NAMALWA (cell line): ENCODE results near the gene CNPPD1.

Experiments used
- DNase-seq: peaks from one replicate; pipeline ENCODE4 v3.0.0-alpha.2; 2015; ENCODE audit warnings: low spot score

The CNPPD1 gene

GRCh38 chr2:219176818-219177551 lies at the start of gene CNPPD1:
CNPPD1 (minus strand) TSS chr2:219176925; CDS start chr2:219176828, 97 bp downstream.
- DNase-seq = peak; percentile 92

GRCh38 chr2:219225350-219225749 lies 48.6 kb upstream of the CNPPD1 start:
- no peak for DNase-seq

DNA sequence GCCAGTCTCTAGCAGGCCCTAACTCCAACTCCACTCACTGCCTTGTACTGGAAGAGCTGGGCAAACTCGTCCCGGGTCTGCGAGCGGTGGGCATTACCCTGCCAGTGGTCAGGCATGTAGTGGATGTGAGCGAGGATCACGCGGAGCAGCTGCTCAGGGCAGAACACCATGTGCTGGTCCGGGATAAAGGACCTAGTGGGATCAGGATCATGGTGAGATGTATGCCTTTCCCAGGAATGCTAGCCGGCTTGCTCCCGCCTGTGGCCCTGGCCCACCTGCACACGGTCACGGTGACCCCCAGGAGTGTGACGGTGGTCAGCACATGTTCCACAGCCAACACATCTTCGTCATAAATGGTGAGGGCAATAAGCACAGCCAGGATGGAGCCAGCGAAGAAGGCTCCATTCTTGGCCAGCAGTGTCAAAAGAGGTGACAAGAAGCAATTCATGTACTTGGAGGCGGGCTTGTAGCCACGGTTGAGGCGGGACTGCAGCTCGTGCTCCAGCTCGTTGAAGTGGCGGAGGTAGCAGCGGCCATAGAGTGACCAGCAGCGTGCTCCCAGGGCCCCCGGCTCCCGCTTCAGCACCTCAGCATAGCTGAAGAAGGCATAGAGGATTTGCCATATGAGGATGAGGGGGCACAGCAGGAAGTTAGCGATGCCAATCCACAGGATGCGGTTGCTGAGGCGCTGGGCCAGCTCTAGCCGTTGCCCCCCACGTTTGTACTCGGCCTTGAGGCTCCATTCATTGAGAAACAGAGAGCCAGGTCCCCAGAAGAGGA lies 47.3 kb upstream of the CNPPD1 start:
- no peak for DNase-seq

- DNase-seq = no peak
These were observed 45.3 kb upstream of the CNPPD1 start for GRCh38 chr2:219221957-219222518.

GRCh38 chr2:219220652-219221402 lies 44.1 kb upstream of the CNPPD1 start:
- DNase-seq = no peak

DNA sequence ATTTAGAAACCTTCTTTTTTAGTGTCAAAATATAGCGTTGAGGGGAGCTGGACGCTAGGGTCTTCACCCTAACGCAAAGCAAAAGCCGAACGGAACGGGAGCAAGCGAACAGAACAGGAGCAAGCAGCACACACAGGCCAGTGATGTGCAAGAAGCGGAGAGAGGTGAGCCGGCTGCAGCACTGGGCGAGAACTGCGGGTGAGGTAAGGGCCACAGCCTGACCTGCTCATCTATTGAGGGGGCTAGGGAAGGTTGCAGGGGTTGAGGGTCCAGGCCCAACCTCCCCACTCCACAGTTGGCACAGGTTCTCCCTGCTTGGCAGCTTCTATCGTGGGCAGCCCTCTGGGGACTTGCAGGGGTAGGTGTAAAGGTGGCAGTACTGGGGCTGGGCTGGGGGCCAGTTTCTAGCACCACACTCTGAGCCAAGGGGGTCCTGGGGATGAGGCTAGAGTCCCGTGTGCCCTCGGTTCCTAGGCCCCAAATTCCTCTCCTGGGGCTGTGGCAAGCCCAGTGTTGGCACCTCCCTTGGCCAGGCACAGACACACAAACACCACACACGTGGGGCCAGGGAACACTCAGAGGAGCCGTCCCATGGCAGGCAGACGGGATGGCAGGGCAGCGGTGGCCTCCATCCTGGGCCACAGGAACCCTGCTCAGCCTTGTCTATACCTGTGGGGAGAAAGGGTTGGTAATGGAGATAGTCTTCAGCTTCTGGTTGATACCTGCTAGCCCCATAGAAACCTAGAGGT lies 43.2 kb upstream of the CNPPD1 start:
- no peak for DNase-seq

- peak; percentile 90 for DNase-seq
These were observed 42.3 kb upstream of the CNPPD1 start, which contains the start of gene ABCB6 for GRCh38 chr2:219218732-219219701. ABCB6 (minus strand) TSS chr2:219218958; CDS start chr2:219218673, 285 bp downstream.

- DNase-seq = no peak
These were observed 41.5 kb upstream of the CNPPD1 start for GRCh38 chr2:219218217-219218731.

DNA sequence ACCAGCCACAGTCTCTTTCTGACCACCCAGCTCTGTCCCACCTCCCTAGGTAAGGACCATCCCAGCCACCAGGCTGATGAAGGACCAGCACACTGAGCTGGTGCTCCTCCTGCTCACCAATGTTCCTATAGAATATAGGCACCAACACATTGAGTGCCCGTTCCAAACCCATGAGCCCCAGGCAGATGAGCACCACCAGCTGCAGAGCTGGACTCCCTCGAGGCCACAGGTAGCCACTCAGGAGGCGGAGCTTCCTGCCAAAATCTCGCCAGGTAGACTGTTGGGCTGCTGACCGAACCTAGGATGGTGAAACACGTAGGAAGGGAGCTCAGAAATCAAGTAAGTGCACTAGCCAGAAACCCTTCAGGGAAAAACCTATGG lies 39.8 kb upstream of the CNPPD1 start:
- no peak for DNase-seq

- DNase-seq = no peak
These were observed 39.3 kb upstream of the CNPPD1 start for GRCh38 chr2:219215871-219216534.

DNA sequence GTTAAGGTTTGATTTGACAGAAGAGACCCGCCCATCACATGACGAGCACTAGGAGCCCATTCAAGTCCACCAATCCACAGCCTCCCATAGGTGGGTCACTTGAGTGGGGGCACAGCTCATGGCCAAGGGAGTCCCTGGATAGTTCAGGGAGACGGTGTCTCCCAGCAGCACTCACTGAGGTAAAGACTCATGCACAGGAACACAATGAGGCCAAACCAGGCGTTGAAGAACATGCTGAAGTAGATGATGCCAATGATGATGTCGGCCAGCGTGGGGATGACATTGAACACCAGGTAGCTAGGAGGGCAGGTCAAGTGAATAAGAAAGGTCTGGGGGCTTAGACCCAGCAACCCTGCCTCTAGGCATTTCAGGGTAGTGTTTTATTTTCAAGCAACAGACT lies 38.1 kb upstream of the CNPPD1 start:
- no peak for DNase-seq

DNA sequence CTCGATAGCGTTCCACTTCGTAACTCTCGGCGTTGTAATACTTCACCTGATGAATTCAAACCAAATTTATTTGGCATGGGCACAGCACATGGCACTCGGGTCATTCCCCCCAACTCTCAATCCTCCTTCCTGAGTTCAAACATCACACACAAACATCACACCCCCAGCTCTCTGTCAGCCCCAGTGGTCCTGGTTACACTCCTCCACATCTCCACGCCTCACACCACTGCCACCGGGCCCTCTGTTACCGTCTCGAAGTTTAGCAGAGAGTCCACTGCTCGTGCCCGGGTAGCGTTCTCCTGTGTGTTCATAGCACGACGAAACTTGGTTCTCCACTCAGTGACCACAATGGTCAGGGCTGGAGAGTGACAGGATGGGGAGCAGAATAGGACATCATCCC lies 37.4 kb upstream of the CNPPD1 start:
- no peak for DNase-seq

DNA sequence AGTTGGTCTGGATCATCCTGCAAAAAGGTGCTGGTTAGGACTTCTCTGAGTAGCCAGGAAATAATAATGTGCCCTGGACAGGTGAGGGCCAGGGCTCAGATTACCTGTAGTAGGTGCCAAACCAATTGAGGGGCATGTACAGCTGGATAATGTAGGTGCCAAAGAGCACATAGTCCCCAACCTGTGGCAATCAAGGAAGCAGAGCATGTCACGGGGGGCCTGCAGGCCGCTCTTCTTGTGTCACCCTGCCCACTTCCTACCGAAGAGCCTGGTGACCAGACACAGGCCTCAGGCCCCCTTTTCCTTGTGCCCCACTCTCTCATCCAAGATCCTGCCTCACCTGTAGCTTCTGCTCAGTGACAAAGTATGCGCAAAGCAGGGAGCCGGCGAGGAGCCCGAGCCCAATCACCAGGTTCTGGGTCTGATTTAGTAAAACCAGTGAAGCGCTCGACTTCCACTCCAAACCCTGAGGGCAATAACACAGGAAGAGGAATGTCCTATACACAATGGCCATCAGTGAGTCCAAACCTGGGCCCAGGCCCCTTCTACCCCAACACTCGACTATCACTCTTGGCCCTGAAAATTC lies 36.9 kb upstream of the CNPPD1 start:
- no peak for DNase-seq

GRCh38 chr2:219213026-219213415 lies 36.3 kb upstream of the CNPPD1 start:
- DNase-seq = no peak

DNA sequence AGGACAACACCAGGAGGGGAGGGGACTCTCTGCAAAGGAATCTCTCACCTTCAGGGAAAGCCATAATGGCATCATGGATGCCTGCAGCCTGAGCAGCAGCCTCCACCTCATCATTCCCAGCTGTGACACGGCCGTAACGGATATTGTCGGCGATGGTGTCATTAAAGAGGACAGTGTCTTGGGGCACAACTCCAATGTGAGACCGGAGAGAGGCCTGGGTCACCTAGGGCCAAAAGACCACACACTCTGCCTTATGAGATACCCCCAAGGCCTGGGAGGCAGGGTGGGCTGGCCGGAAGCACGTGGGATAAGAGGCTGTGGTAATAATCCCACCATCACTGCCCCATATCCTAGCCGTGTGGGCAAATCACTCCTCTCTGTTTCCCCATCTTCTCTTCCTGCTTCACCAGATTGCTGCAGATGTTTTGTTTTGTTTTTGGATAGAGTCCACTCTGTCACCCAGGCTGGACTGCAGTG lies 34.2 kb upstream of the CNPPD1 start:
- DNase-seq = no peak

DNA sequence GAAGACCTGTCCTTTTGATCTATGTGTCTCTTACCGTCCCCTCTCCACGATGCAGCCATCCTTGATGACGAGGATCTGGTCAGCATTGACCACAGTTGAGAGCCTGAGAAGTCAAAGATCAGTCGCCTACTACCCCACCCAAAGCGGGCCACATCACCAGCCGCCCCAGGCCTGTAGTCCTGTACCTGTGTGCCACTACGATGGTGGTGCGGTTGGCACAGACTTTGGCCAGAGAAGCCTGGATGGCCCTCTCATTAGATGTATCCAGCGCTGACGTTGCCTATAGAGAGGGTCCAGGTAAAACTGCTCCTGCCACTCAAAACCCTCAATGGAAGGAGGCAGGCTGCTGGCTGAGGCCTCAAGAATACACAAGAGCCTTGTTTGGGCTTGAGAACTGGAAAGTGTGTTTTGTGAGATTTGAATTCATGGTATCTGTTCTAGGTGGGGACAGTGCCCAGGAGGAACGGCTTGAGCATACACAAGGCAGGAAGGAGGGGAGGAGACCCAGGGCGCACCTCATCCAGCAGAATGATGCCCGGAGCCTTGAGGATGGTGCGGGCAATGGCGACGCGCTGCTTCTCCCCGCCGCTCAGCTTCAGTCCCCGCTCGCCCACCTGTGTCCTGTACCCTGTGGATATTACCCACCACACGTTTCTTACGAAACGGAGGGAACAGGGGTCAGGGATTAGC lies 33.6 kb upstream of the CNPPD1 start:
- no peak for DNase-seq

DNA sequence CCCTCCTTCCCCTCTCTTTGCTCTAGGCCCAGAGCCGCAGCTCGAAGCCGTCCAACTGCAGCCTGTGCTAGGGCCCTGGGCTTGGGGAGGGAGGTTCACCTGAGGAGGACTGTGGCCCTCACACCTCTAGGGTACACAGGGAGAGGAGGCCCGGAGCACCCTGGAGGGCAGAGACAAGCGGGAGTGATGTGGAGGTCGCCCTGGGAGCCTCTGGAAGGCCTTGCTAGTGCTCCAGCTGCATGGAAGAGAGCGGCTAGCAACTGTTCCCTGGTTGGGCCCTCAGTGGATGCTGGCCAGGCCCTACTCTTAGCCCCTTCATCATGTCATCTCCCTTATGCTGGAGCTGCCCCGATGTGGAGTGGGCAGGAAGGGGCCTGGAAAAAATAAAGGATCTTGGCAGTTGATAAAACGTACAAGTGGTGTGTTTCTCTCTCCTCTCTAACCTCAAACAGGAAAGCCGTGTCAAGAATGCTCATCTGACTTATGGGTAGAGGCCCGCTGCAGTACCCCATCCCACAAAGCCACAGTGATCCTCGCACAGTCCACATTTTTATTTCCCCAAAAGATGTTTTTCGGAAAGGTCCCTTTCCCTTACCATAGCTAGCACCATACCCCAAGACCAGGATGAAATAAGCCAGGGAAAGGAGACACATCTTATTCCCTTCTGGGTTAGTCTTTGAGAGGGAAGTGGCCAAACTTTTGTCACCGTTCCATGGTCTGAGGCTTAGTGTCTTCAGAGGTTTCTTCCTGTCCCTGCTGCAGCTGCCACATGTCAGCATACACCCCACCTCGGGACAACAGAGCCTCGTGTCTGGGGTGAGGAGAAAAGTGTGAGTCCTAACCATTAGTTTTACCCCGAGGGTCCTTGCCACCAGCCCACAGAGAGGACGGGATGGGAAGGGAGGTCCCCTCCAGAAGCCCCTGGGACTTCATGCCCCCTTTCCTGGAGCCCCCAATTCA lies 32.8 kb upstream of the CNPPD1 start:
- DNase-seq = no peak
